H1 (cell line): ENCODE measurements around the gene C3orf80. TPM values are rescaled to one million over a fixed set of nuclear protein-coding genes. Genes with fewer than 3 reads are reported as not detected.

Source experiments
- BCL11A ChIP-seq, 2 experiments: IDR thresholded peaks; one replicate each; pipeline ENCODE4 v1.6.1; 2011; ENCODE audit warnings: low read depth in 2 of 2, low read length in 2 of 2, mild to moderate bottlenecking in 2 of 2
- CBX8 ChIP-seq: fragments of 300-800, 300-1000 bp; sonication (generic); IDR thresholded peaks from 2 replicates; pipeline ENCODE4 v1.7.1; 2016; ENCODE audit warnings: low read depth, low read length, borderline replicate concordance
- CREB1 ChIP-seq: IDR thresholded peaks from 2 replicates; pipeline ENCODE4 v1.6.1; 2012; ENCODE audit warnings: inconsistent platforms
- EGR1 ChIP-seq: IDR thresholded peaks from 2 replicates; pipeline ENCODE4 v1.6.1; 2011; ENCODE audit warnings: low read depth, low read length, borderline replicate concordance
- GABPA ChIP-seq: IDR thresholded peaks from 2 replicates; pipeline ENCODE4 v1.6.1; 2011; ENCODE audit warnings: mild to moderate bottlenecking, low read length, moderate library complexity, borderline replicate concordance; ENCODE audit not compliant: insufficient read depth
- GTF2F1 ChIP-seq: IDR thresholded peaks from 2 replicates; pipeline ENCODE4 v1.6.1; 2012; ENCODE audit warnings: low read depth, low read length, improper control_type of control experiment, borderline replicate concordance
- JUND ChIP-seq: IDR thresholded peaks from 2 replicates; pipeline ENCODE4 v1.6.1; 2011; ENCODE audit warnings: mild to moderate bottlenecking, improper control_type of control experiment, low read length
- KDM4A ChIP-seq: IDR thresholded peaks from one replicate; pipeline ENCODE4 v1.7.1; 2012; ENCODE audit warnings: low read depth, mild to moderate bottlenecking, moderate library complexity, low read length, inconsistent platforms; ENCODE audit not compliant: severe bottlenecking
- NANOG ChIP-seq: IDR thresholded peaks from 2 replicates; pipeline ENCODE4 v1.6.1; 2011; ENCODE audit warnings: low read length, low read depth, mild to moderate bottlenecking, inconsistent platforms; ENCODE audit not compliant: insufficient read depth, poor library complexity, severe bottlenecking
- NRF1 ChIP-seq: IDR thresholded peaks from 2 replicates; pipeline ENCODE4 v1.6.1; 2011; ENCODE audit warnings: mild to moderate bottlenecking, low read depth, low read length, improper control_type of control experiment
- RAD21 ChIP-seq, 2 experiments: IDR thresholded peaks in 1 of 2; conservative IDR thresholded peaks in 1 of 2; 2 replicates each; pipeline ENCODE4 v1.6.1; 2011; ENCODE audit warnings: low read depth in 2 of 2, low read length in 2 of 2, improper control_type of control experiment in 1 of 2, inconsistent platforms in 1 of 2, mild to moderate bottlenecking in 1 of 2, moderate library complexity in 1 of 2
- RFX5 ChIP-seq: IDR thresholded peaks from 2 replicates; pipeline ENCODE4 v1.6.1; 2011; ENCODE audit warnings: low read depth, low read length, improper control_type of control experiment, borderline replicate concordance
- SP1 ChIP-seq: IDR thresholded peaks from 2 replicates; pipeline ENCODE4 v1.6.1; 2011; ENCODE audit warnings: low read depth, low read length
- SUZ12 ChIP-seq: fragments of 200-600 bp; sonication (generic); IDR thresholded peaks from 2 replicates; pipeline ENCODE4 v1.6.1; 2012; ENCODE audit warnings: mild to moderate bottlenecking, inconsistent platforms, low read length, moderate library complexity, mixed read lengths
- TBP ChIP-seq: IDR thresholded peaks from 2 replicates; pipeline ENCODE4 v1.6.1; 2011; ENCODE audit warnings: low read depth, low read length, improper control_type of control experiment
- polyA plus RNA-seq, 7 experiments: library from polyadenylated mRNA; depleted of rRNA in 3 of 7; stranded (reverse) in 5 of 7; unstranded in 2 of 7; fragments of >200 nt in 5 of 7; fragments of 200-250 nt in 2 of 7; gene quantifications; 1 replicate in 5 of 7; 2 replicates in 1 of 7; 4 replicates in 1 of 7; pipeline versions ENCODE4 v1.2.1 to v1.2.3, GENCODE V29; 2011 to 2013; ENCODE audit warnings: missing spikeins in 2 of 7, mixed read lengths in 2 of 7
- total RNA-seq: library from RNA; stranded (reverse); fragmentation: NEBNext Ultra II Directional; extraction: Animal tissue kit (Norgen Biotek cat#: 25700); gene quantifications from 2 replicates; pipeline ENCODE4 v1.2.1, GENCODE V29; 2021

Gene C3orf80
- total and polyA plus RNA-seq, 2 of the 8 experiments (the other 6 are each of a cell fraction or from before 2014, with no cell fraction given): 0.57 to 1.1 TPM

DNA sequence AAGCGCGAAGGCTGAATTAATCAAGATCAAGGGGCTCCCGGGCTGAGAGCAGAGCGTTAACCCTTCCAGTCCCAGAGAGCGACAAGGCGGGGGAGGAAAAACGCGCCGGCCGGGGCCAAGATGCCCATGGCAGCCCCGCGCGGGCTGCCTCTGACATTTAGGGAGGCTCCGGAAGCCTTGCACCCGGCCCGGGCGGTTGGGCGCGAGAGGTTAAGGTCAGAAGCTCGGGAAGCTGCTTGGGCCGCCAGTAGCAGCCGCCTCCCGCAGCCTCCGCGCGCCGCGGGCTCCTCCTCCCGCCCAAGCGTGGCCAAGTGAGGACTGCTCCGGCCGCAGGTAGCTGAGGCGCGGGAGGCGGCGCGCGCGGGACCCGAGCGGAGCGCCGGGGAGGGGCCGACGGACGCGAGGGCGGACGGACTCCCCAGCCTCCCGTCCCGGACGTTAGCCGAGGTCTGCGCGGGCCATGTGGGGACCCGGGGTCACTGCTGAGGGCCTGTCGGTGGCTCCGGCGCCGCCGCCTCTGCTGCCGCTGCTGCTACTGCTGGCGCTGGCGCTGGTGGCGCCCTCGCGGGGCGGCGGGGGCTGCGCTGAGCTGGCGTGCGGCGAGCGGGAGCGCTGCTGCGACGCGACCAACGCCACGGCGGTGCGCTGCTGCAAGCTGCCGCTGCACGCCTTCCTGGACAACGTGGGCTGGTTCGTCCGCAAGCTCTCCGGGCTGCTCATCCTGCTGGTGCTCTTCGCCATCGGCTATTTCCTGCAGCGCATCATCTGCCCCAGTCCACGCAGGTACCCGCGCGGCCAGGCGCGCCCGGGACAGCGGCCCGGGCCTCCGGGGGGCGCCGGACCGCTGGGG, at the start of gene C3orf80 (continued):
- peak; percentile 12 to 25; a peak in 3 of 4 replicates for TF ChIP-seq RAD21 (IDR thresholded peaks at IDR 0.05 in 1 of 2, conservative IDR thresholded peaks at IDR 0.05 in 1 of 2; ENCODE audit: low read depth in 2 of 2, low read length in 2 of 2)
- 0 out of 2 replicates have a peak, but pooled peaks have one; percentile 51 for TF ChIP-seq EGR1
- TF ChIP-seq SUZ12: peak; percentile 80; the same call in 1 of the 2 replicates
- no peak for TF ChIP-seq SP1
- no peak for TF ChIP-seq BCL11A (IDR thresholded peaks at IDR 0.05; ENCODE audit: low read depth in 2 of 2, low read length in 2 of 2)
- no peak for TF ChIP-seq CREB1
- no peak for TF ChIP-seq NRF1
- TF ChIP-seq CBX8: no peak
- TF ChIP-seq KDM4A: peak; percentile 96
- no peak for TF ChIP-seq RFX5
- TF ChIP-seq GTF2F1: no peak
- TF ChIP-seq TBP: no peak
- no peak for TF ChIP-seq JUND
- TF ChIP-seq NANOG: peak; percentile 67
- TF ChIP-seq GABPA: peak; percentile 44; the same call in 1 of the 2 replicates
- TF ChIP-seq, all 59 proteins: peak for 13
